K562 (cell line): ENCODE results near the gene LTBR. TPM values are rescaled to one million over a fixed set of nuclear protein-coding genes. Genes with fewer than 3 reads are reported as not detected.

Source experiments
- CREB3 ChIP-seq: fragments of 450-650 bp; conservative IDR thresholded peaks from 2 replicates; pipeline ENCODE4 v1.6.1; 2016; ENCODE audit warnings: missing genetic modification characterization, low read depth, mild to moderate bottlenecking, missing compliant biosample characterization, moderate library complexity
- CTBP1 ChIP-seq: fragments of 450-650 bp; IDR thresholded peaks from 2 replicates; pipeline ENCODE4 v1.6.1; 2016; ENCODE audit warnings: borderline replicate concordance
- DPF2 ChIP-seq: fragments of 450-650 bp; IDR thresholded peaks from 2 replicates; pipeline ENCODE4 v1.6.1; 2016
- HDAC6 ChIP-seq: IDR thresholded peaks from 2 replicates; pipeline ENCODE4 v1.6.1; 2012; ENCODE audit warnings: low read depth, mild to moderate bottlenecking, control low read depth, inconsistent platforms, low read length, moderate library complexity
- HDAC8 ChIP-seq: fragments of 450-650 bp; IDR thresholded peaks from 2 replicates; pipeline ENCODE4 v1.6.1; 2016; ENCODE audit warnings: mild to moderate bottlenecking, missing genetic modification characterization, moderate library complexity, missing compliant biosample characterization
- MCM5 ChIP-seq: fragments of 450-650 bp; IDR thresholded peaks from 2 replicates; pipeline ENCODE4 v1.6.1; 2016; ENCODE audit warnings: low read depth
- PHTF2 ChIP-seq: fragments of 250-450 bp; sonication (Bioruptor Pico); IDR thresholded peaks from 2 replicates; pipeline ENCODE4 v1.5.0; 2021; ENCODE audit warnings: mild to moderate bottlenecking
- PRDM10 ChIP-seq: fragments of 450-650 bp; IDR thresholded peaks from 2 replicates; pipeline ENCODE4 v1.6.1; 2018; ENCODE audit not compliant: partially characterized antibody
- SRSF1 ChIP-seq: fragments of 200-400 bp; formaldehyde crosslinking; IDR thresholded peaks from 2 replicates; pipeline ENCODE4 v1.6.1; 2017; ENCODE audit warnings: mild to moderate bottlenecking, low read depth, low read length, moderate library complexity
- TFAP4 ChIP-seq: sonication (generic); formaldehyde crosslinking; IDR thresholded peaks from 2 replicates; pipeline ENCODE4 v1.8.0; 2022; ENCODE audit warnings: missing genetic modification reagents, mild to moderate bottlenecking, moderate library complexity, borderline replicate concordance
- USF1 ChIP-seq: sonication (generic); formaldehyde crosslinking; IDR thresholded peaks from 2 replicates; pipeline ENCODE4 v1.9.0; 2022; ENCODE audit warnings: mild to moderate bottlenecking, missing genetic modification reagents
- ZHX1 ChIP-seq: fragments of 150-350 bp; conservative IDR thresholded peaks from 2 replicates; pipeline ENCODE4 v1.6.1; 2014; ENCODE audit warnings: low read length
- ZNF280A ChIP-seq: fragments of 450-650 bp; IDR thresholded peaks from 2 replicates; pipeline ENCODE4 v1.6.1; 2018; ENCODE audit warnings: mild to moderate bottlenecking, low read depth; ENCODE audit not compliant: partially characterized antibody
- polyA plus RNA-seq, 8 experiments: library from polyadenylated mRNA; depleted of rRNA in 4 of 8; stranded (reverse) in 5 of 8; unstranded in 3 of 8; fragments of >200 nt; fragmentation: Nextera tagmentation in 2 of 8; fragmentation: Illumina TruSeq in 1 of 8; extraction: Ambion mirVana in 2 of 8; extraction: Trizol in 1 of 8; gene quantifications; 2 replicates each; pipeline versions ENCODE4 v1.2.1 to v1.2.3, GENCODE V29; 2011 to 2014; ENCODE audit warnings: inconsistent platforms in 1 of 8, missing spikeins in 1 of 8
- total RNA-seq, 7 experiments: library from RNA; depleted of rRNA in 6 of 7; stranded (reverse); fragments of >200 nt in 6 of 7; fragmentation: Illumina TruSeq in 2 of 7; extraction: Trizol in 2 of 7; gene quantifications; 2 replicates each; pipeline versions ENCODE4 v1.2.1 to v1.2.3, GENCODE V29; 2011 to 2021; ENCODE audit warnings: low replicate concordance in 1 of 7

Gene LTBR
- total and polyA plus RNA-seq, 9 of the 15 experiments (the other 6 are each of a cell fraction or from before 2014, with no cell fraction given), result 0.96 to 69.0 (median 35.3) TPM

GRCh38 chr12:6430124-6430989 lies 46.4 kb downstream of the LTBR start (continued):
- TF ChIP-seq ZNF280A (no peak), HDAC6 (no peak), ZHX1 (no peak), PHTF2 (no peak), TFAP4 (no peak; the same call in 1 of the 2 replicates), DPF2 (peak; percentile 91), HDAC8 (no peak), CREB3 (tag) (no peak), PRDM10 (peak; percentile 57), USF1 (CRISPR knock-in tag) (no peak), CTBP1 (peak; percentile 95), SRSF1 (no peak), MCM5 (no peak)
